IPS DF 4.7 (cell line): ENCODE results near the gene LTBP2.

Experiments used
- DNase-seq: peaks from one replicate; pipeline ENCODE4 v3.0.0-alpha.2; 2013; ENCODE audit warnings: low spot score; ENCODE audit errors: extremely low read depth

Gene LTBP2

GRCh38 chr14:74611650-74612349, at the start of gene LTBP2:
Gene LTBP2, minus strand, starts transcription at chr14:74612237. Its CDS starts 293 bp downstream, at chr14:74611944.
- no peak for DNase-seq

- DNase-seq = no peak
Measured at GRCh38 chr14:74660863-74661262, 48.8 kb upstream of the LTBP2 start.

DNA sequence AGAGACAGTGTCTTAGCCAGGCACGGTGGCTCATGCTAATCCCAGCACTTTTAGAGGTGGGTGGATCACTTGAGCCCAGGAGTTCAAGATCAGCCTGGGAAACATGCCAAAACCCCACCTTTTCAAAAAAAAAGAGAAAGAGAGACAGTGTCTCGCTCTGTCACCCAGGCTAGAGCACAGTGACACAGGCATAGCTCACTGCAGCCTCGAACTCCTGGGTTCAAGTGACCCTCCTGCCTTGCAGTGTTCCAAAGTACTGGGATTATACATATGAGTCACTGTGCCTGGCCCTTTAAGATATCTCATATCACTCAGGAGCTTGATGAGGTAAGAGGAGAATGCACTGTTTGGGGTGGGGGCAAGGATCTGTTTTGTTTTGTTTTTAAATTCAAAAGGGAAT, 48.1 kb upstream of the LTBP2 start:
- DNase-seq = no peak

DNA sequence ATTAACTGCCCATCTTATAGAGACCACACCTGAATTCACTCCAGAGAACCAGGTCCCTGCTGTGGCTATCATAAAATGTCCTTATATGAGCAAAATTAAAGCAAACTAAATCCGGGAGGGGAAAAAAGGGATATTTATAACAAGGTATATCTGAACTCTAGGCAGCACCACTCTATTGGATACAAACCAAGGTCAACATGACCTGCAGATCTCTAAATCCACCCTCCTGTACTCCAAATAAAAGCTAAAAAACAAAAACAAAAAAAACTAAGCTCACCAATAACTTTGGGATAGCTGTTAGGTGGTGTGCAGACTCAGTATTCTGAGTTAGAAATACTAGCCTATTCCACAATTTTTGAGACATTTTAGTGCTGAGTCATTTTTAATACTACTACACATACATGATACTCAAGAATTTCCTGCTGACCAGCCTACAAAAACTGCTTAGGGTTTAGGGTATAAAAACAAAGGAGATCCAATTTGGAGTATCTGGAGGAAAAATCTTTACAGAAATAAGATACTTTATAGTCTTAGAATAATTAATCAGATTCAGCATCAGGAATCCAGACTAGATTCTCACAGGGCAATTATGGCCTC, 46.6 kb upstream of the LTBP2 start:
- no peak for DNase-seq

- no peak for DNase-seq
Measured at GRCh38 chr14:74656964-74657363, 44.9 kb upstream of the LTBP2 start.

GRCh38 chr14:74655599-74656395, 43.8 kb upstream of the LTBP2 start:
- DNase-seq = no peak

- no peak for DNase-seq
Measured at GRCh38 chr14:74654931-74655330, 42.9 kb upstream of the LTBP2 start.

- no peak for DNase-seq
Measured at GRCh38 chr14:74653386-74654138, 41.5 kb upstream of the LTBP2 start.

DNA sequence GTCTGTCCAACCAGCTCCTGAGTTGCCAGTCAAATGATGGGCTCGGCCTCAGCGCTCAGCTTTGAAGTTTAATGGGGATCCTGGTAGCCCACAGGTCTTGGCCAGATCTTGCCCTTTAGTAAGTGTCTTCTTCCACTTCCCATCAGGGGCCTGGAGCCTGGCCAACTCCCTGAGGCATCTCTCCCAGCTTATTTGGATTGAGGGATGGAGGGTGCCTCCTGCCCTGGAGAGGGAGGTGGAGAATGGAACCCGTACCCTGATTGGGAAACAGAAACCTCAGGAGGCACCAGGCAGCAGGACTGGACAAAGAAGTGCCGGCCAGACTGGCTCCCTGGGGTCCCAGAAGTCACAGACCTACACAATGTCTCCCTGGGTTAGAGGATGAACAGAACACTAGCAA, 40.5 kb upstream of the LTBP2 start:
- DNase-seq = no peak

- DNase-seq = no peak
Measured at GRCh38 chr14:74650927-74651686, 39.1 kb upstream of the LTBP2 start.

GRCh38 chr14:74649673-74650072, 37.6 kb upstream of the LTBP2 start:
- DNase-seq = no peak

- no peak for DNase-seq
Measured at GRCh38 chr14:74649167-74649566, 37.1 kb upstream of the LTBP2 start.

GRCh38 chr14:74648601-74649000, 36.6 kb upstream of the LTBP2 start:
- DNase-seq = no peak

DNA sequence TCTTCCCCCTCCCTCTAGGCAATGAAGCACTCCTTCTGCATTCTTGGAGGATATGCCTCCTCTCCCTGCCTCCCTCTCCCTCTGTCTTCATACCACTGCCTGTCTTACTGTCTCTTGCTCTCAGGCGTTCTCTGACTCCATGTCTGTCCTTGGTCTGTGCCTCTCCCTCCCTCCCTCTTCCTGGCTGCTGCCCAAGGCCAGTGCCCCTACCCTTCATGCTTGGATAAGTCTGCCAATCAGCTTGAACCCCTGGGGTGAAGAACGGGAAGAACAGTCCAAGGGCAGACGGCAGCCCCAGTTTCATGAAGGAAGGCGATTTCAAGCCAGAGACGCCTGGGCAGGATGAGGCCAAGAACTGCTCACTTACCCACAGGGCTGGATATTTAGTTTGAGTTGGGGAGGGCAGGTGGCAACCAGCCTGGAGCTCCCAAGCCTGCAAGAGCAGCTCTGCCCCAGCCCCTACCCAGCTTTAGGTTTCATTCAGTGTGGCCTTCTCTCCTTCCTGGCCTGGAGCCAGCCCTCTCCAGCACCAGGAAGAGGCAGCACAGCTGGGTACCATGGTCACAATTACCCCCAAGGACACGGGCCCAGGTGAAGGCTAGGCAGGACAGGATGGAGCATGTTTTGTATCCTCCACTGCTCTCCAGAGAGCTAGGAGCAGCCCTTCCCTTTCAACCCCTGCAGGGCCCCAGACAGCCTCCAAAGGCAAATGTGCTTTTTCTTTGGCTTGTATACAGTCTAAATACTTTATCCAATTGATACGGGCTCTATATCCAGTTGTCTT, 35.8 kb upstream of the LTBP2 start:
- DNase-seq = no peak

DNA sequence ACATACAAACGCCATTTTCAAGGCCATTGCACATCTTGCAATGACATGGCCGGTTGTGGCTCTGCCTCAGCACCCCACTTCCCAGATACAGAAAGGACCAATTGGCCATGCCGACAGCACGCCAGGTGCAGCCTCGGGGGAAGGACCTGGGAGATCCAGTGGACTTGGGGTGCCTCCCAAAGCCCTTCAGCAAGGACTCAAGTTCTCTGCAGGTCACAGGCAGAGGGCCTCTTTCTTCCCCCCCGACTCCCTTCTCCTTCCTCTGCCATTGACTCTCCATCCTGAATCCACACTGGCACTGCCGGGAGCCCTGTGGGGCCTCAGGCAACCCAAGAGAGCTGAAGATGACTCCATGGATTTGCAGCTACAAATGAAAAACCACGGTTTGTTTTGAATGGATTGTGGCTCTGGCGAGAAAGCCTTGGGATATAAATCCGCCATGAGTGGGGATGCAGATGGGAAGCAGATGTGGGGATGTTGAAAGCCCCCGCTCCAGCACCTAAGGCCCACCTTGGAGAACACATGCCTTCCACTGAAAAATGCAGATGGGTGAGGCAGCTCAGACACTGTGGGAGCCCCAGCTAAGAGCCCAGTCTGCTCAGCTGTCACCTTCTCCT, 35.1 kb upstream of the LTBP2 start:
- no peak for DNase-seq

DNA sequence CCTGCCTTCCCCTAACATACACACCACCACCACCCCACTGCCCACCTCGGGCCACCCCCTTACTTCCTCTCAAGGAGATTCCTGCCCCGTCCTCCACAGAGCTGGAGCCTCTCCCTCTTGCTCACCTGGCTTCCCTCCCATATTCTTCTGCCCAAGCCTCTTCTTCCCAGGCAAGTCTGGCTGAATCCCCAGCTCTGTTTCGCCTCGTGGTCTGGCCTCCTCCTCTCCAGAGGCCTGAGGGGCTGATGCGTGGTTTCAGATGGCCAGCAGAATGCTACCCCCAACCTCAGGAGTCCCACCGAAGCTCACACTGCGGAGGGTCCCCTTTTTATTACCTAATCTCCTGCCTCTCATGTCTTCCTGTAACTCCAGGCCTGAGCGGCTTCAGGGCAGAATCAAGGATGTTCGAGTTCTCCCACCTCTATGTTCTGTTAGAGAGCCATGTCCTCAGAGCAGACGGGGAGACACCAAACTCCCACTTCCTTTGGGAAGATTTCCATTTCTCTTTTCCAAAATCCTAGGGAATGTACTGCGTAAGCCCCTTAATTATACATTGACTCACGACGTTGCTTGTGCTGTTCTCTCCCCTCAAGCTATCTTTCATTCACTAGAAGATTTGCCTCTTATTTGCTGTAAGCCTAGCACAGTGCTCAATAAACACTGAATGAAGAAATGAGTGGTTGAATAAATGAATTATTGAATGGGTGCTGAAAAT, 33.9 kb upstream of the LTBP2 start:
- no peak for DNase-seq

DNA sequence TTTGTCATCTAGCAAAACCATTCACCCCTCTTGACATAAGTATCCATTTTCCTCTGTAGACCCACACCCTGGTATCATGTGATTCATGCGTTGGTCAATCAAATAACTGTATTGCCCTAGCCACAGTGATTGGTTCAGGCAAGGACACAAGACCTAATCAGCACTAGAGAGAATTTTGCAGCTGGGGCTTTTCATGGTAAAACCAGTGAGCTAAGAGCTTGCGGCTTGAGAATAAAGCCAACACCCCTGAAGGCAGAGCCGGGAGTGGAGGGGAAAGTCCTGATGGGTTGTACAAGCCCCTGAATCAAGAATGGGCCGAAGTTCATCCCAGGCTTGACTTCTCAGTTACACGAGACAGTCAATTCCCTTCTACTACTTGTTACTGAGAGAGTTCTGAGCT, 33.2 kb upstream of the LTBP2 start:
- DNase-seq = no peak

DNA sequence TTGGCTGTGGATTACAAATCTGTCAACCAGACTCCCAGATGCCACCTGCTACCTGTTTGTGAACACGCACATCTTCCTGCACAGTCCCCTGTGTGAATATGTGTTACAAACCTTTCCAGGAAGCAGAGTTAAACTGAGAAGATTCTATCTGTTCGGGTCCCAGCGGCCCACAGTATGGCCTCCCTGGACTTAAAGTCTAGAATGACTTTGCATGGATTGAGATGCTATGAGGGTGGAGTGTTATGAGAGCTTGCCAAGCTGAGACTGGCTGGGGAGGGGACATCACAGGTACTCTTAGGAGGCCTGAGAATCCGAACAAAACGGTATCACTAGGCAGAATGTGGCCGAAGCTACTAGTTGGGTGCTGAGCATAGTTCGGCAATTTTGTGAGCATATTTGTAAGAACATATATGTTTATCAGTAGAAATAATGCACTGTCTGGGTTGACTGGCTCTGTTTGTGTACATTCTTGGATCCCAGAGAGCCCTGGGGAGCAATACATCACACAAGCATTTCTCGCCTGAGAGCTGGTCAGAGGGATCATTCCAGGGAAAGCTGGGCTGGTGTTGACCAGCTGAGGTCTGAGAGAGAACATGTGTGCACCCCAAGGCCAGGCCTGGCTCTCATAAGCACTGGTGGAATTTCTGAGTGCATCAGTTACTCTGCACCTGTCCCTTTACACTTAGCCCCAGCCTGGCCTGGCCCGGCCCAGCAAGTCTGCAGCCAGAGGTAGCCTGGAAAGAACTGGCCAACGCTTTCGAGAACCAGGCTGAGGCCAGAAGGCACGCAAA, 29.8 kb upstream of the LTBP2 start:
- DNase-seq = no peak
